Measurements from ENCODE around the gene CD52.
A peak's percentile ranks its signal among the peaks of the same experiment; 100 is the strongest.
"Not testable (repeated sequence)": the region's sequence is repeated elsewhere in the genome, so short reads cannot be mapped to it uniquely, and the experiment has no call there.

CD52 gene

DNA sequence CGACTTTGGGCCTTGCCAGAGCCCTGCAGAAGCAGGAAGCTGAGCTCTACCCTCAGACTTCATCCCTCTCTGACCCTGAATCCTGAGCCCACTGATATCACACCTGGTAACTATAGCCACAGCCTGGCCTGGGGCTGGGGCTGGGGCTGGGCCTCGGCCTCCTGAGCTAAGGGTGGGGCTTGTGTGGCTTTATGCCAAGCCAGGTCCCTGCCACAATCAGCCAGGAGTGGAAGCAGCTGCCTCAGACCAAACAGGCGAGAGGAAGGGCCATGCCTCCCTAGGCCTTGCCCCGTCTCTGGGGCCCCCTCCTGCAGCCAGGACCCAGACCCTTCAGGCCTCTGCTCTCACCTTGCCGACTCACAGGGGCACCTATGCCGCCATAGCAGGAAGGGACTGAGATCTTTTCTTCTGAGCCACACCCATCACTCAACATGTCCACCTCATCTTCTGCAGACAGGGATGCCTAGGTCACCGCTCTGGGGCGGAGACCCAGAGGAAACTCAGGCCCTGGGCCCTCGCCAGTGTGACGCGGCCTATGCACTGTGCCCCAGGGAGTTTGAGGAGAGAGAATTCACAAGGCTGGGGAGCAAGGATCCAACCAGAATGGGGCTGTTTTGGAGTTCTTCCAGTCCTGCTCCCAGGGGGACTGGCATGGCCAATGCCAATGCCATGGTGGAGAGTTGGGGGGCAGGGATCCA is 17.0 kb upstream of the CD52 start:
- Histone ChIP-seq H3K4me3 (no peak overlapping the region), H3K9me3 (no peaks in the 10 kb centered on the region), H3K4me1 (peaks cover 3% of the 10 kb centered on the region), H3K36me3 (replicated peaks) (no peaks in the 10 kb centered on the region), H3K27me3 (ENCODE audit: low read depth) (no peaks in the 10 kb centered on the region)
- DNase-seq (ENCODE audit: low spot score in 2 of 2), result no peak
- in situ Hi-C loops (cut with MboI; ENCODE audit: low sequenced_read_pairs), result no loop called here

DNA sequence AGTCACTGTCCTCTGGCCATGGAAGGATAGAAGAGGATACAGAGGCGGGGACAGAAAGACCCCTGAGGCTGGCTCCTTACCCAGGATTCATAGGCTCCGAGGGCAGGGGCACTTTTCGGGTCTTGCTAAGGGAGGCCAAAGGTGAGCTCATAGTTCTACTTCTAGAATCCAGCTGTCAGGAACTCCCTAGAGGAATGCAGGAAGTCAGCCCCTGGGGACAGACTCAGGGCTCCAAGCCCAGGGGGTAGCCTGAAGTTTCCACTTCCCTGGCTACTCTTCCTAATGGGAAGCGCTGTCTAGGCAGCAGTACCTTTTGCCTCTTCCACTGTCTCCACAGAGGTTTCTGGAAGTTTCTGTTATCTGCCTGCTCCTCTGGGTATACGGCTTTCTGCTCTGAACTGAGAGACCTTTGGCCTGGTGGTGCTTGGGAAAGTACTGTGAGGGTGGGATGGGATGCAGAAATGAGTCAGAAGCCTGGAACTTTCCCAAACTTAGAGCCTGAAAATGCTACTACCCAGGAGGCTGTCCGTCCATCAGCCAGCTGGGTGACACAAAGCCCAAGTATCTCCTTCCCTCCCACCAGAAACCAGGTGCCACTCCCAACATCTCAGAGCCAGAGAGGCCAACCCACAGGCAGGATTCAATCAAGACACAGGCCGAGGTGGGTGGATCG is 14.9 kb upstream of the CD52 start:
- Histone ChIP-seq H3K4me3 (no peak overlapping the region), H3K9me3 (no peaks in the 10 kb centered on the region), H3K27me3 (ENCODE audit: low read depth) (no peaks in the 10 kb centered on the region), H3K36me3 (replicated peaks) (no peaks in the 10 kb centered on the region), H3K4me1 (peaks cover 8% of the 10 kb centered on the region)
- in situ Hi-C loops (cut with MboI; ENCODE audit: low sequenced_read_pairs), result no loop called here
- no peak for DNase-seq (ENCODE audit: low spot score in 2 of 2)

DNA sequence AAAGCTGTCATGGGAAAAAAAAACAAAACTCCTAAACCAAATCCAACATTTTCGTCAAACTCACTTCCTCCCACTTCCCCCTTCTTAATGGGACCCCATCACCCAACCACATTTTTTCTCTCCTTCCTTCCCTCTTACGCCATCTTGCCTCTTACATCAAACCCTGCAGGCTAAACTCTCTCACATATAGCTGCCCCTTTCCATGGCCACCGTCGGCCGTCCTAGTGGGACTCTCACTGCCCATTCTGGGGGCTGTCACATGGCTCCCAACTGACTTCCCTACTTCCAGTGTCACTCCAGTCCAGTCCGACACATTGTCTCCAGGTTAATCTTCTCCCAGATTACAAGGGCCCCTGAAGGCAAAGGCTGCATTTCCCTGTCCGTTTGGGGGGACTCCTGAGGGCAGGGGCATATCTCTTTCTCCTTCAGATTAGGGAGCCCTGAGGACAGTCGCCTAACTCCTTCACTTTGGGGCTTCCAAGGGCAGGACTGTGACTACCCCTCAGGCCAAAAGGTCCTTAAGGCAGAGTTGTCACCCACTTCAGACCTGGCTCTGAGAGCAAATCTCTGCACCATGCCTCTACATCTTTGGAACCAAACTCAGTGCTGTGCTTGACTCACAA is 12.0 kb upstream of the CD52 start:
- in situ Hi-C loops (cut with MboI; ENCODE audit: low sequenced_read_pairs), result no loop called here
- peak overlapping the region; percentile 82 for H3K4me3 ChIP-seq
- peaks cover 8% of the 10 kb centered on the region for H3K4me1 ChIP-seq
- no peaks in the 10 kb centered on the region for H3K36me3 ChIP-seq (replicated peaks)
- no peak for DNase-seq (ENCODE audit: low spot score in 2 of 2)
- H3K27me3 ChIP-seq (ENCODE audit: low read depth), result no peaks in the 10 kb centered on the region
- H3K9me3 ChIP-seq, result no peaks in the 10 kb centered on the region

DNA sequence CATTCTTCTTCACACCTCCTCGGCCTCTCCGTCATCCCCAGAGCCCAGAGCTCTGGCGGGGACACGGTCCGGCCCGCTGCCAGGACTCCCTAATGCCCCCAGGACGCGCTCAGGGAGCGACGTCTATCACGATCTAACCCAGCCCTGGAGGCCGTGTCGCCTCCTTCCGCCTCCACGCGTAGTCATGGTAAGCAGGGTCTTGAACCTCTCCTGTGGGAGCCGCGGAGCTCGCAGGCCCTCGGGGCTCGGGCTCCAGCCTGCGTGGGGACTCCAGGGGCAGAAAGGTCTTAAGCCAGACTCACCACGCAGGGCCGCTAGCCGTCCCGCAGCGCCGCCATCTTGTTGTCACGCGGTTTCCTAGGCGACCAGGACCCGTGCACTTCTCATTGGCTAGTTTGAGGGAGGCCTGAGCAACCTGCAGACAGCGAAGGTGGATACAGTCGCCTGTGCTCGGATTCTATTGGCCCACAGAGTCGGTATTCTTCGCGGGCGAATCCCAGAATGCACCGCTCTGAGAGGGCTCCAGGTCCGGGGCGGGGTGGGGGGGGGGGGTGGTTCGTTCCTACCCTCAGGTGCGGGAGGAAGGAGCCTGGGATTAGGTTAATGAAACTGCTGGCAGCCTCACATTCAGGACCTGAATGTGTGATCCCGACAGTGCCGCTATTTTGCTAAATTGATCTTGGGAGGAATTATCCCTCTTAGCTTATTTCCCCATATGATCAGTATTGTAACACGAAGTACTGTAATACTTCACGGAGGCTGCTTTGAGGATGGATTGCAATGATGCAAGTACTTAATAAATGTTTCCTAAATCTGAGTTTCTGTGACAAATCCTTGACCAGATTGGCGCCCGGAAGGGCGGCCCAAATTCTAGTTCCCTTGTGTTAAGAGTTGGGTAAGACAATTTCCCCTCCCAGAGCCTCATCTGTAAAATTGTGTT is 11.2 kb upstream of the CD52 start, which contains the start of gene UBXN11:
TSS of gene UBXN11 (minus strand) at position 347 of the 940 bp plus-strand sequence. CDS start 3,753 bp downstream, outside the sequence.
- Histone ChIP-seq H3K4me3 (peak within 1 kb of the TSS; percentile 82), H3K27me3 (ENCODE audit: low read depth) (no peaks in the 10 kb centered on the region), H3K9me3 (no peaks in the 10 kb centered on the region), H3K4me1 (peaks cover 8% of the 10 kb centered on the region), H3K36me3 (replicated peaks) (no peaks in the 10 kb centered on the region)
- DNase-seq (ENCODE audit: low spot score in 2 of 2), result peak; percentile 97 to 98
- in situ Hi-C loops (cut with MboI; ENCODE audit: low sequenced_read_pairs), result no loop called here

DNA sequence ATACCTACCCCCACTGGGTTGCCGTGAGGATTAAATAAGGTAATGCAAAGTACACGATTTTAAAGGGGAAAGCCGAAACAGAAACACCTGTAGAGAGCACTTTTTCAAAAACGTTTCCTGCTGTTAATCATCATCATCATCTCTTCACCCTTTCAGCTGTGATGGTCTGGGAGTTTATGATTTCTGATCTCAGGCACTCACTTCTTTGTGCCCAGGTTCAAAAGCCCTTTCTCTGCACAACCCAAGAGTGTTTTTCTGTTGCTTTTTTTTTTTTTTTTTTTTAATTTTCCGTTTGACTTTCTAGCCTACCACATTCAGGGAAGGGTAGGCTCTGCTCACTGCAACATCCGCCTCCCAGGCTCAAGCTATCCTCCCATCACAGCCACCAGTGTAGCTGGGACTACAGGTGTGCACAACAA is 10.4 kb upstream of the CD52 start:
- DNase-seq (ENCODE audit: low spot score in 2 of 2), result no peak
- in situ Hi-C loops (cut with MboI; ENCODE audit: low sequenced_read_pairs), result no loop called here
- Histone ChIP-seq H3K4me3 (no peak overlapping the region), H3K9me3 (no peaks in the 10 kb centered on the region), H3K36me3 (replicated peaks) (no peaks in the 10 kb centered on the region), H3K27me3 (ENCODE audit: low read depth) (no peaks in the 10 kb centered on the region), H3K4me1 (peaks cover 8% of the 10 kb centered on the region)

DNA sequence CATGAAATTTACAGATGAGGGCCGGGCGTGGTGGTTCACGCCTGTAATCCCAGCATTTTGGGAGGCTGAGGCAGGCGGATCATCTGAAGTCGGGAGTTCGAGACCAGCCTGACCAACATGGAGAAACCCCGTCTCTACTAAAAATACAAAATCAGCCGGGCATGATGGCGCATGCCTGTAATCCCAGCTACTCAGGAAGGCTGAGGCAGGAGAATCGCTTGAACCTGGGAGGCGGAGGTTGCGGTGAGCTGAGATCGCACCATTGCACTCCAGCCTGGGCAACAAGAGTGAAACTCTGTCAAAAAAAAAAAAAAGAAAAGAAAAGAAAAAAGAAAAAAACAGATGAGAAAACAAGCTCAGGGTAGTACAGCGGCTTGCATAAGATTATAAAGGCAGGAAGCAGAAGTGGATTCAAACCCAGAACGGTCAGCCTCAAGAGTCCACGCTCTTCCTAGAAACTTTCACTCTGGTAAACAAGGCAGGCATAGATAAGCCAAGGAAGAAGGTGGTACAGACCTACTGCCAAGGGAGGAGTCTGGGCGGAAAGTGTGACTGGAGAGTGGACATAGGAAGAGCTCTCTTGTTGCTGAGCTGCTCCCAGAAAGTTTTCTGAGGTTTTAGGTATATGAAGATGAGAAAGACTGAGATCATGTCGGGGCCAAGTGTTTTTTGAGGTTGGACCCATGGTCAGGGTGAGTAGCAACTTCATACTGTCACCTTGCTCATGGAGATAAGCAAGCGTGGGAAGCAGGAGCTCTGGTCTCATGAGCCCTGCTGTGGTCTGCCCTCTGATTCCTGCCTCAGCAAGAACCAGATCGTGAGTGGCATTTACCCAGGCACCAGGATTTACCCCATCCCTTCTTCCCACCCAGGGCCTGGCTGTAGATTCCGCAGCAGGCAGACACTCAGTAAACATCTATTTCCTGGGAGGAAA is 9.5 kb upstream of the CD52 start:
- DNase-seq (ENCODE audit: low spot score in 2 of 2); H3K36me3 ChIP-seq (replicated peaks); in situ Hi-C loops (cut with MboI; ENCODE audit: low sequenced_read_pairs); H3K4me3 ChIP-seq; H3K4me1 ChIP-seq; H3K9me3 ChIP-seq; H3K27me3 ChIP-seq (ENCODE audit: low read depth): not testable (repeated sequence)

DNA sequence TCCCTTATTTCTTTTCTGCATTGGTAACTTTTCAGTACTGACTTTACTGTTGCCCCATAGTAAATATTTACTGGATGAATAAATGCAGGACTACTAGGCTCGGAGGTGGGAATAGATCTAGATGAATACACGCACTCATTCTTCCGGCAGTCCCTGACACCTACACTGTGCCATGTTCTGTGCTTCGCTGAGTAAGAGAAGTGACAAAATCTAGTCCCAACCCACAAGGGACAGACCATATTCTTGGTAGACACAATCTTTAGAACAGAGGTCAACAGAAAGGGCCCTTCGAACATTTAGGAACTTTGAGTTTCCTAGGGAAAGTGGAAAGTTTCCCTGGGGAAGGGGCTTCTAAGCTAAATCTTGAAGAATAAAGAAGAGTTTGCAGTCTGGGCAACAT is 3.3 kb upstream of the CD52 start:
- Histone ChIP-seq H3K4me3 (no peak overlapping the region), H3K27me3 (ENCODE audit: low read depth) (no peaks in the 10 kb centered on the region), H3K36me3 (replicated peaks) (no peaks in the 10 kb centered on the region), H3K4me1 (no peaks in the 10 kb centered on the region), H3K9me3 (no peaks in the 10 kb centered on the region)
- in situ Hi-C loops (cut with MboI; ENCODE audit: low sequenced_read_pairs), result no loop called here
- DNase-seq (ENCODE audit: low spot score in 2 of 2), result no peak

DNA sequence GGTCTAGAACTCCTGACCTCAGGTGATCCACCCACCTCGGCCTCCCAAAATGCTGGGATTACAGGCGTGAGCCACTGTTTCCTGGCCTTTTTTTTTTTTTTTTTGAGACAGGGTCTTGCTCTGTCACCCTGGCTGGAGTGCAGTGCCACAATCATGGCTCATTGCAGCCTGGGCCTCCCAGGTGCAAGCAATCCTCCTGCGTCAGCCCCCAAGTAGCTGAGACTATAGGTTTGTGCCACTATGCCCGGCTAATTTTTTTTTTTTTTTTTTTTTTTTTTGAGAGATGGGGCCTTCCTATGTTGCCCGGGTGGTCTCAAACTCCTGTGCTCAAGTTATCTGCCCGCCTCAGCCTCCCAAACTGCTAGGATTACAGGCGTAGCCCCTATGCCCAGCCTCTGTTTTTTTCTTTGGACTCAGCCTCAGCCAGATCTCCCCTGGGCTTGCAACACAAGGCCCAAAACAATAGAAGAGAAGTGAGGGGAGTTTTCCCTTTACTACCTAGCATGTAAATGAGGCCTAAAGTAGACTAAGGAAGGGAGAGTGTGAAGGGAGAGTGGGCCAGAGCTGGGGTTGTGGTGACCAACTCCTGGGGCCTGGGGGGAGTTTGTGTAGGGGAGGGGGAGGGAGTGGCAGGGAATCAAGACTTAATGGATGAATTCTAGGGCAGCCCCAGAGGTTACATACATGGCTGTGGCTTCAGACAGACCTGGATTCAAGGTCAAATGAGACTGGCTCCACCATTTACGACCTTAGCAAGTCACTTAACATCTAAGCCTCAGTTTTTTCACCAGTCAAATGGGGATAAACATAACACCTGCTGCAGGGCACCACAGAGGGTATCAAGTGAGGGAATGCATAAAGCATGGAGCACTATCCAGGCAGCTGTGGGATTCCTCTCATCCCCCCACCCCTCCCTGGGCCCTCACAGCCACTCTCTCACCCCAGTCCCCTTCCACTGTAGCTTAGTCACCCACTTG is 1.6 kb upstream of the CD52 start:
- DNase-seq (ENCODE audit: low spot score in 2 of 2), result no peak
- H3K27me3 ChIP-seq (ENCODE audit: low read depth), result no peaks in the 10 kb centered on the region
- no peaks in the 10 kb centered on the region for H3K9me3 ChIP-seq
- in situ Hi-C loops (cut with MboI; ENCODE audit: low sequenced_read_pairs), result no loop called here
- no peaks in the 10 kb centered on the region for H3K4me1 ChIP-seq
- no peak overlapping the region for H3K4me3 ChIP-seq
- H3K36me3 ChIP-seq (replicated peaks), result no peaks in the 10 kb centered on the region

DNA sequence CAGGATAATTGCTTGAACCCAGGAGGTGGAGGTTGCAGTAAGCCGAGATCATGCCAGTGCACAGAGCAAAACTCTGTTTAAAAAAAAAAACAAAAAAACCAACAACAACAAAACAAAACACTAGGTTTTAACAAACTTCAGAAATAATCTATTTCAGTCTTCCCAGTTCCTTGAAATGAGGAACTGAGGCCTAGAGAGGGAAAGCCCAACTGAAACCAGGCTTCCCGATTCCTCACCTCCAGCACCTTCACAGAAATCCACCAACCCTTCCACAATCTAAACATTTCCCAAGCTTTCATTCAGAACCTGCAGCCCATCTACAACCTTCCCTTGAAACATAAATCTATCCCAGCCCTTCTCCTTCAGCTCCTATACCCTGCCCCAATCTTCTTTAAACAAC is 612 bp upstream of the CD52 start:
- in situ Hi-C loops (cut with MboI; ENCODE audit: low sequenced_read_pairs), result no loop called here
- H3K27me3 ChIP-seq (ENCODE audit: low read depth), result no peaks in the 10 kb centered on the region
- H3K9me3 ChIP-seq, result no peaks in the 10 kb centered on the region
- H3K36me3 ChIP-seq (replicated peaks), result no peaks in the 10 kb centered on the region
- no peak overlapping the region for H3K4me3 ChIP-seq
- DNase-seq (ENCODE audit: low spot score in 2 of 2), result no peak
- no peaks in the 10 kb centered on the region for H3K4me1 ChIP-seq

DNA sequence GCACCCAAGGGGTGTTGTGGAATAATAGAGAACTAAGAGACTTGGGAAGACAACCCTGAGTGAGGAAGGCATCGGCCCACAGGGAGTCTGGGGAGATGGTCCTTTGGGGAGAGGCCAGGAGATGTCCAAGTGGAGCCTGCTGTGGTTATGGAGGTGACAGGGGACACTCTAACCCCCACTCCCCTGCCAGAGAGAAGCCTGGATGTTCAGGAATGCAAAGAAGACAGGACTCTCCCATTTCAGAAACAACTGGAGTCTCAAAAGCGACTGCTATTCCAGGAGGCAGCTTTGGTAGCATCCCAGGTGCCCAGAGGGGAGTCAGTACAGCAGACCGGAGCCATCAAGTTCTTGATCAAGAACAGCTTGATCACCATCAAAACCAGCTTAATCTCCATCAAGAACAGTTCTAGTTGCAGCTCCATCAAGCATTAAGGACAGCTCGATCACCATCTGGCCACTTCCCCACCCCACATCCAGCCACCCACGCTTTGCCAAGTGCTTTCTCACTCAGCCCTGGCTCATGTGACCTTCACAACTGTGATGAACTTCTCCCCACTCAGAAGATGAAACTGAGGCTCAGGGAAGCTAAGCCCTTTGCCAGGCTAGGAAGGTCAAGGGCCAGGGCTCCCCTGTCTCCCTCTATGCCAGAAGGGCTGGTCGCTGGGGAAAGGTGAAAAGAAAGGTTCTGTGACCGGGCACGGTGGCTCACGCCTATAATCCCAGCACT is 743 bp downstream of the CD52 start:
- H3K4me3 ChIP-seq, result no peak overlapping the region
- DNase-seq (ENCODE audit: low spot score in 2 of 2), result no peak

DNA sequence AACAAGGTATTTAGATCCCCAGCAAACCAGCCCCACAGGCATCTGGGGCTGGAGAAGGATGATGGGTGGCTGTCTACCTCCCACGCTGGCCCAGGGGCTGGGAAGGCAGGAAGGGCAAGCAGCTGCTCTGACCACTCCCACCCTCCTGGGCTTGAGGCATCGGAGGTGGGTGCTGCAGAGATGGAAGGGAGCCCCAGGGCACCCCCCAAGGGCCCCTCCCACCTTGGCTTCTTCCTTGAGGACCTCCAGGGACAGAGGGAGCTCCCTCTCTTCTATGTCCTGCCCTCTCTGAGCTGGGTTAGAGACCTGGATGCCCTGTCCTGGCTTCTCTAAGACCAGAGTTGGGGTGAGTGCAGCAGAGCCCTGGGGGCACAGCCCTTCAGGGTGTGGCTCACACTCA is 3.1 kb downstream of the CD52 start:
- H3K4me1 ChIP-seq, result no peaks in the 10 kb centered on the region
- H3K4me3 ChIP-seq, result no peak overlapping the region
- H3K27me3 ChIP-seq (ENCODE audit: low read depth), result no peaks in the 10 kb centered on the region
- in situ Hi-C loops (cut with MboI; ENCODE audit: low sequenced_read_pairs), result no loop called here
- no peak for DNase-seq (ENCODE audit: low spot score in 2 of 2)
- H3K9me3 ChIP-seq, result no peaks in the 10 kb centered on the region
- no peaks in the 10 kb centered on the region for H3K36me3 ChIP-seq (replicated peaks)

More for the DNA sequence above, 743 bp downstream of the CD52 start:
- H3K27me3 ChIP-seq (ENCODE audit: low read depth), result no peaks in the 10 kb centered on the region
- H3K36me3 ChIP-seq (replicated peaks), result no peaks in the 10 kb centered on the region
- no peaks in the 10 kb centered on the region for H3K9me3 ChIP-seq
- H3K4me1 ChIP-seq, result no peaks in the 10 kb centered on the region
- in situ Hi-C loops (cut with MboI; ENCODE audit: low sequenced_read_pairs), result no loop called here

All from HAP-1 (cell line).